ENCODE measurements around the gene NFKB2. TPM values are rescaled to one million over a fixed set of nuclear protein-coding genes. Genes with fewer than 3 reads are reported as not detected.
A peak's percentile ranks its signal among the peaks of the same experiment; 100 is the strongest.

NFKB2 gene
- total RNA-seq, 1 donor from 2014 or later, result 4.0 TPM

GRCh38 chr10:102368077-102368476 lies 27.4 kb upstream of the NFKB2 start:
- Histone ChIP-seq H4K20me1 (ENCODE audit: low read depth) (peaks cover 3% of the 10 kb centered on the region), H3K27me3 (no peaks in the 10 kb centered on the region), H3K36me3 (peaks cover 4% of the 10 kb centered on the region), H3K4me1 (no peaks in the 10 kb centered on the region), H3K79me2 (ENCODE audit: low read depth) (no peaks in the 10 kb centered on the region), H3K9ac (no peak overlapping the region), H3K27ac (no peak overlapping the region), H3K9me3 (ENCODE audit: low read depth) (no peaks in the 10 kb centered on the region), H3K4me2 (no peak overlapping the region), H2AFZ (replicated peaks) (no peak overlapping the region), H3K4me3 (no peak overlapping the region), H3F3A (ENCODE audit: low read depth) (no peaks in the 10 kb centered on the region)
- Mint-ChIP-seq H3K27me3 (ENCODE audit: insufficient read depth, low read depth) (peaks cover 9% of the 10 kb centered on the region), H3K4me3 (peak overlapping the region; percentile 41), H3K36me3 (peaks cover 72% of the 10 kb centered on the region), H3K27ac (no peak overlapping the region), H3K4me1 (no peaks in the 10 kb centered on the region), H3K9me3 (peaks cover 6% of the 10 kb centered on the region)
- DNase-seq (ENCODE audit: low spot score), result no peak
- TF ChIP-seq EZH2phosphoT487 (IDR thresholded peaks at IDR 0.05) (no peak), EZH2 (IDR thresholded peaks at IDR 0.05) (no peak), CTCF (IDR thresholded peaks at IDR 0.05) (no peak)

GRCh38 chr10:102371295-102371694 lies 24.2 kb upstream of the NFKB2 start:
- no peaks in the 10 kb centered on the region for H3K4me1 Mint-ChIP-seq
- DNase-seq (ENCODE audit: low spot score), result no peak
- no peak overlapping the region for H3K27ac Mint-ChIP-seq
- Histone ChIP-seq H3K4me1 (no peaks in the 10 kb centered on the region), H3F3A (ENCODE audit: low read depth) (peaks cover 3% of the 10 kb centered on the region), H3K4me2 (no peak overlapping the region), H3K4me3 (no peak overlapping the region), H3K27me3 (no peaks in the 10 kb centered on the region), H3K79me2 (ENCODE audit: low read depth) (no peaks in the 10 kb centered on the region), H3K9ac (no peak overlapping the region), H2AFZ (replicated peaks) (no peak overlapping the region), H3K27ac (no peak overlapping the region), H4K20me1 (ENCODE audit: low read depth) (no peaks in the 10 kb centered on the region), H3K9me3 (ENCODE audit: low read depth) (no peaks in the 10 kb centered on the region), H3K36me3 (peaks cover 4% of the 10 kb centered on the region)
- H3K36me3 Mint-ChIP-seq, result peaks cover 57% of the 10 kb centered on the region
- H3K4me3 Mint-ChIP-seq, result no peak overlapping the region
- peaks cover 6% of the 10 kb centered on the region for H3K9me3 Mint-ChIP-seq
- TF ChIP-seq EZH2phosphoT487 (IDR thresholded peaks at IDR 0.05) (no peak), EZH2 (IDR thresholded peaks at IDR 0.05) (no peak), CTCF (IDR thresholded peaks at IDR 0.05) (no peak)
- H3K27me3 Mint-ChIP-seq (ENCODE audit: insufficient read depth, low read depth), result peaks cover 9% of the 10 kb centered on the region

- Mint-ChIP-seq H3K4me3 (no peak overlapping the region), H3K9me3 (peaks cover 6% of the 10 kb centered on the region), H3K36me3 (peaks cover 32% of the 10 kb centered on the region), H3K4me1 (no peaks in the 10 kb centered on the region), H3K27ac (no peak overlapping the region), H3K27me3 (ENCODE audit: insufficient read depth, low read depth) (peaks cover 3% of the 10 kb centered on the region)
- no peaks in the 10 kb centered on the region for H4K20me1 ChIP-seq (ENCODE audit: low read depth)
- H2AFZ ChIP-seq (replicated peaks), result no peak overlapping the region
- no peak overlapping the region for H3K9ac ChIP-seq
- no peaks in the 10 kb centered on the region for H3K4me1 ChIP-seq
- H3K36me3 ChIP-seq, result peaks cover 4% of the 10 kb centered on the region
- H3K27ac ChIP-seq, result no peak overlapping the region
- peaks cover 3% of the 10 kb centered on the region for H3F3A ChIP-seq (ENCODE audit: low read depth)
- H3K9me3 ChIP-seq (ENCODE audit: low read depth), result no peaks in the 10 kb centered on the region
- no peaks in the 10 kb centered on the region for H3K79me2 ChIP-seq (ENCODE audit: low read depth)
- TF ChIP-seq CTCF (IDR thresholded peaks at IDR 0.05) (peak; percentile 18), EZH2phosphoT487 (IDR thresholded peaks at IDR 0.05) (no peak)
- H3K4me2 ChIP-seq, result no peak overlapping the region
- no peaks in the 10 kb centered on the region for H3K27me3 ChIP-seq
- DNase-seq (ENCODE audit: low spot score), result no peak
- no peak overlapping the region for H3K4me3 ChIP-seq
Observed at GRCh38 chr10:102375250-102375649, 20.3 kb upstream of the NFKB2 start.
